SK-N-SH (cell line): Measurements from ENCODE around the gene RPIA.

Experiments used
- CHD2 ChIP-seq: fragments of 150-350 bp; IDR thresholded peaks from 2 replicates; pipeline ENCODE4 v1.6.1; 2018; ENCODE audit warnings: low read length; ENCODE audit not compliant: partially characterized antibody
- CTCF ChIP-seq: fragments of 200-600 bp; sonication (generic); IDR thresholded peaks from 2 replicates; pipeline ENCODE4 v1.6.1; 2017; ENCODE audit warnings: antibody characterized with exemption, mild to moderate bottlenecking, moderate library complexity
- EP300 ChIP-seq, 2 experiments: IDR thresholded peaks; 2 replicates each; pipeline versions ENCODE4 v1.4.0 to v1.6.1; 2012; ENCODE audit warnings: borderline replicate concordance in 1 of 2, low read depth in 1 of 2, low read length in 1 of 2
- EZH2phosphoT487 ChIP-seq: fragments of 200-600 bp; sonication (generic); IDR thresholded peaks from 2 replicates; pipeline ENCODE4 v1.6.1; 2017; ENCODE audit warnings: low read depth, mixed run types, mild to moderate bottlenecking, antibody characterized with exemption, moderate library complexity, borderline replicate concordance
- FOSL2 ChIP-seq: IDR thresholded peaks from 2 replicates; pipeline ENCODE4 v1.4.0; 2012; ENCODE audit warnings: low read depth, mild to moderate bottlenecking, moderate library complexity, borderline replicate concordance
- GABPA ChIP-seq: IDR thresholded peaks from 2 replicates; pipeline ENCODE4 v1.4.0; 2012; ENCODE audit warnings: low read depth, mild to moderate bottlenecking
- POLR2AphosphoS5 ChIP-seq: IDR thresholded peaks from 2 replicates; pipeline ENCODE4 v1.6.1; 2012; ENCODE audit warnings: low read depth, low read length
- RCOR1 ChIP-seq: fragments of 150-350 bp; IDR thresholded peaks from 2 replicates; pipeline ENCODE4 v1.6.1; 2017; ENCODE audit warnings: antibody characterized with exemption, low read length
- REST ChIP-seq: IDR thresholded peaks from 2 replicates; pipeline ENCODE4 v1.6.1; 2012; ENCODE audit warnings: mild to moderate bottlenecking, low read depth, low read length, moderate library complexity
- YY1 ChIP-seq: IDR thresholded peaks from 2 replicates; pipeline ENCODE4 v1.4.0; 2012; ENCODE audit warnings: low read depth, mild to moderate bottlenecking

- TF ChIP-seq EP300 (IDR thresholded peaks at IDR 0.05; ENCODE audit: borderline replicate concordance in 1 of 2, low read depth in 1 of 2, low read length in 1 of 2) (no peak), CTCF (peak; percentile 95), POLR2AphosphoS5 (no peak), CHD2 (no peak), RCOR1 (no peak), GABPA (no peak), FOSL2 (no peak), REST (no peak), EZH2phosphoT487 (no peak), YY1 (no peak)
Observed at GRCh38 chr2:88739985-88740600, 48.6 kb downstream of the RPIA start.
